Heart left ventricle (tissue), 13 donors: ENCODE results near the gene FNTB.

ENCODE experiments used
- POLR2A ChIP-seq, 2 donors: fragments of 450-650 bp; IDR thresholded peaks; one replicate each; pipeline ENCODE4 v1.6.1; 2017; ENCODE audit warnings: antibody characterized with exemption in 2 of 2, mild to moderate bottlenecking in 2 of 2, moderate library complexity in 2 of 2
- TF ChIP-seq, protein P1 (sequence below), 12 donors: fragments of 200-600 bp; sonication (generic) in 4 of 12; IDR thresholded peaks; one replicate each; pipeline versions ENCODE4 v1.5.0 to v1.8.0; 2018 to 2022; ENCODE audit warnings: antibody characterized with exemption in 12 of 12, mild to moderate bottlenecking in 5 of 12
- donor health status: ischemic (EF 13 %, LVEDD 7.1; RV severe dilation, severe dysfunction).
- donor health status: DM: no; HTN: yes; CAD: no.
- donor health status: DM: no; HTN: no; CAD: no.
- donor health status: ischemic (EF 25% LVEDD 6.9; RV normal size, moderate dysfunction).
- donor health status: ischemic (EF 25% LVEDD 5.7; RV mildly dilated, moderate dysfunction).
- donor health status: ischemic (EF 35%, LVEDD 5.7; RV mildly dilated, moderate dysfunction).
- donor health status: nonischemic (EF 11% LVEDD 7.7; RV severe dilation, severe dysfunction).
- donor health status: DM: yes; HTN: yes; CAD: no.
- donor health status: PGD.
- donor health status: ischemic (EF 29% LVEDD 5.4; RV normal size, mild dysfunction).
- donor health status: nonischemic (EF 23%, LVEDD 6.1; RV moderate dilation, normal function).

- TF ChIP-seq, protein P1, sequence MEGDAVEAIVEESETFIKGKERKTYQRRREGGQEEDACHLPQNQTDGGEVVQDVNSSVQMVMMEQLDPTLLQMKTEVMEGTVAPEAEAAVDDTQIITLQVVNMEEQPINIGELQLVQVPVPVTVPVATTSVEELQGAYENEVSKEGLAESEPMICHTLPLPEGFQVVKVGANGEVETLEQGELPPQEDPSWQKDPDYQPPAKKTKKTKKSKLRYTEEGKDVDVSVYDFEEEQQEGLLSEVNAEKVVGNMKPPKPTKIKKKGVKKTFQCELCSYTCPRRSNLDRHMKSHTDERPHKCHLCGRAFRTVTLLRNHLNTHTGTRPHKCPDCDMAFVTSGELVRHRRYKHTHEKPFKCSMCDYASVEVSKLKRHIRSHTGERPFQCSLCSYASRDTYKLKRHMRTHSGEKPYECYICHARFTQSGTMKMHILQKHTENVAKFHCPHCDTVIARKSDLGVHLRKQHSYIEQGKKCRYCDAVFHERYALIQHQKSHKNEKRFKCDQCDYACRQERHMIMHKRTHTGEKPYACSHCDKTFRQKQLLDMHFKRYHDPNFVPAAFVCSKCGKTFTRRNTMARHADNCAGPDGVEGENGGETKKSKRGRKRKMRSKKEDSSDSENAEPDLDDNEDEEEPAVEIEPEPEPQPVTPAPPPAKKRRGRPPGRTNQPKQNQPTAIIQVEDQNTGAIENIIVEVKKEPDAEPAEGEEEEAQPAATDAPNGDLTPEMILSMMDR (IDR thresholded peaks at IDR 0.05), result no peak
- no peak for TF ChIP-seq POLR2A (IDR thresholded peaks at IDR 0.05)
Measured at GRCh38 chr14:64995291-64995690, 8.6 kb downstream of the FNTB start.
